HepG2 (cell line): ENCODE data around the gene HNRNPAB. TPM values are rescaled to one million over a fixed set of nuclear protein-coding genes. Genes with fewer than 3 reads are reported as not detected.

Source experiments
- AKAP8 ChIP-seq: sonication (generic); formaldehyde crosslinking; IDR thresholded peaks from 2 replicates; pipeline ENCODE4 v1.5.1; 2020; ENCODE audit warnings: mild to moderate bottlenecking, missing genetic modification reagents
- DMTF1 ChIP-seq: sonication (generic); formaldehyde crosslinking; IDR thresholded peaks from 2 replicates; pipeline ENCODE4 v1.4.0; 2020; ENCODE audit warnings: mild to moderate bottlenecking, missing genetic modification reagents
- E2F5 ChIP-seq: sonication (generic); formaldehyde crosslinking; conservative IDR thresholded peaks from 2 replicates; pipeline ENCODE4 v1.4.0; 2020; ENCODE audit warnings: missing genetic modification reagents
- JUN ChIP-seq: sonication (generic); formaldehyde crosslinking; IDR thresholded peaks from 2 replicates; pipeline ENCODE4 v1.4.0; 2020; ENCODE audit warnings: mild to moderate bottlenecking, missing genetic modification reagents
- NFYB ChIP-seq: sonication (generic); formaldehyde crosslinking; IDR thresholded peaks from 2 replicates; pipeline ENCODE4 v1.4.0; 2020; ENCODE audit warnings: missing genetic modification reagents
- PAXIP1 ChIP-seq: sonication (generic); formaldehyde crosslinking; conservative IDR thresholded peaks from 2 replicates; pipeline ENCODE4 v1.4.0; 2020; ENCODE audit warnings: mild to moderate bottlenecking, missing genetic modification reagents, moderate library complexity
- PCBP2 ChIP-seq: fragments of 200-400 bp; formaldehyde crosslinking; optimal IDR thresholded peaks from 2 replicates; pipeline ENCODE3; 2018; ENCODE audit warnings: low read length, low read depth; ENCODE audit not compliant: poor library complexity, severe bottlenecking
- SETDB1 ChIP-seq: sonication (generic); formaldehyde crosslinking; IDR thresholded peaks from 2 replicates; pipeline ENCODE4 v1.5.1; 2020; ENCODE audit warnings: missing genetic modification reagents, mild to moderate bottlenecking, borderline replicate concordance
- TFAP4 ChIP-seq: sonication (generic); IDR thresholded peaks from 2 replicates; pipeline ENCODE4 v1.6.1; 2016; ENCODE audit warnings: low read depth, borderline replicate concordance
- THYN1 ChIP-seq: sonication (generic); formaldehyde crosslinking; IDR thresholded peaks from 2 replicates; pipeline ENCODE4 v1.8.1; 2023; ENCODE audit warnings: low read depth, mild to moderate bottlenecking, moderate library complexity, missing genetic modification reagents, borderline replicate concordance
- U2AF2 ChIP-seq: fragments of 200-400 bp; formaldehyde crosslinking; IDR thresholded peaks from 2 replicates; pipeline ENCODE4 v1.6.1; 2017; ENCODE audit warnings: low read depth, mild to moderate bottlenecking, low read length
- UBTF ChIP-seq: sonication (generic); formaldehyde crosslinking; IDR thresholded peaks from 2 replicates; pipeline ENCODE4 v1.4.0; 2020; ENCODE audit warnings: mild to moderate bottlenecking, missing genetic modification reagents
- ZNF160 ChIP-seq: sonication (generic); formaldehyde crosslinking; IDR thresholded peaks from 2 replicates; pipeline ENCODE4 v1.8.0; 2022; ENCODE audit warnings: mild to moderate bottlenecking, inconsistent platforms, missing genetic modification reagents
- ZNF546 ChIP-seq: sonication (generic); formaldehyde crosslinking; conservative IDR thresholded peaks from 2 replicates; pipeline ENCODE4 v1.8.1; 2023; ENCODE audit warnings: mild to moderate bottlenecking, missing genetic modification reagents
- ZNF776 ChIP-seq: sonication (generic); formaldehyde crosslinking; IDR thresholded peaks from 2 replicates; pipeline ENCODE4 v1.4.0; 2020; ENCODE audit warnings: mild to moderate bottlenecking, missing genetic modification reagents
- ZSCAN20 ChIP-seq: sonication (generic); formaldehyde crosslinking; IDR thresholded peaks from 2 replicates; pipeline ENCODE4 v1.4.0; 2020; ENCODE audit warnings: missing genetic modification reagents, mild to moderate bottlenecking, borderline replicate concordance
- ZSCAN30 ChIP-seq: sonication (generic); formaldehyde crosslinking; IDR thresholded peaks from 2 replicates; pipeline ENCODE4 v1.5.0; 2020; ENCODE audit warnings: mild to moderate bottlenecking, missing genetic modification reagents
- polyA plus RNA-seq, 8 experiments: library from polyadenylated mRNA; depleted of rRNA in 3 of 8; stranded (reverse) in 7 of 8; unstranded in 1 of 8; fragments of >200 nt; fragmentation: Illumina TruSeq in 4 of 8; extraction: Trizol in 4 of 8; gene quantifications; 2 replicates each; pipeline versions ENCODE4 v1.2.1 to v1.2.3, GENCODE V29; 2011 to 2016; ENCODE audit warnings: low read depth in 4 of 8, missing spikeins in 1 of 8, mixed read lengths in 1 of 8; ENCODE audit not compliant: insufficient read depth in 1 of 8
- total RNA-seq, 5 experiments: library from RNA; depleted of rRNA; stranded (reverse); fragments of >200 nt; fragmentation: Illumina TruSeq; extraction: Trizol; gene quantifications; 2 replicates each; pipeline ENCODE4 v1.2.3, GENCODE V29; 2016; ENCODE audit warnings: low read depth in 1 of 5
- TF ChIP-seq, protein P1 (sequence below): sonication (generic); formaldehyde crosslinking; IDR thresholded peaks from 2 replicates; pipeline ENCODE4 v1.8.1; 2023; ENCODE audit warnings: mild to moderate bottlenecking, inconsistent platforms, moderate library complexity, missing genetic modification reagents, borderline replicate concordance

The HNRNPAB gene
- total and polyA plus RNA-seq, 2 of the 13 experiments (the other 11 are each of a cell fraction or from before 2014, with no cell fraction given): 62.6 to 111 TPM

- TF ChIP-seq SETDB1 (CRISPR knock-in tag) (no peak), JUN (CRISPR knock-in tag) (peak; percentile 13; the same call in 1 of the 2 replicates), UBTF (CRISPR knock-in tag) (peak; percentile 5), ZNF776 (CRISPR knock-in tag) (0 out of 2 replicates have a peak, but pooled peaks have one; percentile 2), PCBP2 (no peak), U2AF2 (no peak), PAXIP1 (CRISPR knock-in tag) (no peak), DMTF1 (CRISPR knock-in tag) (no peak), ZSCAN30 (CRISPR knock-in tag) (no peak), TFAP4 (no peak), THYN1 (CRISPR knock-in tag) (no peak), ZSCAN20 (CRISPR knock-in tag) (no peak), NFYB (CRISPR knock-in tag) (no peak), E2F5 (CRISPR knock-in tag) (no peak), ZNF546 (no peak), ZNF160 (CRISPR knock-in tag) (no peak), AKAP8 (CRISPR knock-in tag) (peak; percentile 40; the same call in 1 of the 2 replicates)
- TF ChIP-seq, protein P1, sequence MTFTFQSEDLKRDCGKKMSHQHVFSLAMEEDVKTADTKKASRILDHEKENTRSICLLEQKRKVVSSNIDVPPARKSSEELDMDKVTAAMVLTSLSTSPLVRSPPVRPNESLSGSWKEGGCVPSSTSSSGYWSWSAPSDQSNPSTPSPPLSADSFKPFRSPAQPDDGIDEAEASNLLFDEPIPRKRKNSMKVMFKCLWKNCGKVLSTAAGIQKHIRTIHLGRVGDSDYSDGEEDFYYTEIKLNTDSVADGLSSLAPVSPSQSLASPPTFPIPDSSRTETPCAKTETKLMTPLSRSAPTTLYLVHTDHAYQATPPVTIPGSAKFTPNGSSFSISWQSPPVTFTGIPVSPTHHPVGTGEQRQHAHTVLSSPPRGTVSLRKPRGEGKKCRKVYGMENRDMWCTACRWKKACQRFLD (CRISPR knock-in tag): no peak; the same call in 1 of the 2 replicates
Measured at GRCh38 chr5:178231539-178232123, 27.3 kb downstream of the HNRNPAB start (continued).
